Astrocyte (in vitro differentiated cells and primary cell): ENCODE results near the gene PUDP.

Source experiments
- CTCF ChIP-seq: IDR thresholded peaks from 2 replicates; pipeline ENCODE4 v1.5.1; 2011; ENCODE audit warnings: low read depth, mild to moderate bottlenecking, inconsistent platforms, low read length, moderate library complexity; ENCODE audit not compliant: insufficient read depth
- EZH2 ChIP-seq: IDR thresholded peaks from 2 replicates; pipeline ENCODE4 v1.6.1; 2012; ENCODE audit warnings: mild to moderate bottlenecking, low read length, inconsistent platforms; ENCODE audit not compliant: insufficient read depth

GRCh38 chrX:7119950-7120877 is 27.7 kb downstream of the PUDP start:
- TF ChIP-seq CTCF (no peak), EZH2 (no peak)
